ENCODE results near the gene FANCG. TPM values are rescaled to one million over a fixed set of nuclear protein-coding genes. Genes with fewer than 3 reads are reported as not detected.

Gene FANCG
- total RNA-seq, 4 donors from 2014 or later = 11.6 to 23.4 (median 18.8) TPM

- WGBS, 2 donors = 62 to 79% methylated on average over 3 of the region's 3 CpGs
- H3K27ac ChIP-seq = no peak overlapping the region
Observed at GRCh38 chr9:35026671-35027070, 53.1 kb downstream of the FANCG start.

More at GRCh38 chr9:35026671-35027070, 53.1 kb downstream of the FANCG start:
- Histone ChIP-seq H3K4me3 (no peak overlapping the region), H3K4me1 (peaks cover 0 to 7% (median 0%) of the 10 kb centered on the region in 3 donors), H3K27me3 (no peaks in the 10 kb centered on the region), H3K9me3 (no peaks in the 10 kb centered on the region), H3K36me3 (peaks cover 0 to 4% (median 0%) of the 10 kb centered on the region in 3 donors)
- TF ChIP-seq CTCF (IDR thresholded peaks at IDR 0.05) (no peak), POLR2A (IDR thresholded peaks at IDR 0.05) (no peak)
- intact Hi-C loops (cut with DNase I) = no loop called here
- DNase-seq = no peak

Small RNA genes lying within 50 kb of the gene (small RNA-seq; reads per million reads assigned to genes)
- 0 reads per million in 4 donors for gene RN7SL338P

Other genes starting within 250 kb of the FANCG start
- gene PHF24, start 121.7 kb downstream of the FANCG start, total RNA-seq = under 1 TPM in 3 of 4 donors, not detected in 1; 0.09 to 0.57 (median 0.44) TPM
- gene DNAJB5, start 90.2 kb downstream of the FANCG start, total RNA-seq = 10 to 100 TPM in 1 of 4 donors, 1 to 10 TPM in 3; 3.5 to 16.6 (median 6.5) TPM
- gene VCP, start 7.3 kb downstream of the FANCG start, total RNA-seq = 100 to 1,000 TPM; 160 to 254 (median 186) TPM
- gene PIGO, start 16.6 kb upstream of the FANCG start, total RNA-seq = 10 to 100 TPM; 10.9 to 14.1 (median 12.4) TPM
- gene STOML2, start 23.2 kb upstream of the FANCG start, total RNA-seq = 100 to 1,000 TPM in 2 of 4 donors, 10 to 100 TPM in 2; 63.9 to 118 (median 106) TPM
- 10 to 100 TPM; 24.4 to 57.8 (median 32.7) TPM for gene ATOSB, start 35.9 kb upstream of the FANCG start, total RNA-seq
- 10 to 100 TPM; 20.2 to 36.8 (median 29.0) TPM for gene UNC13B, start 82.1 kb upstream of the FANCG start, total RNA-seq

Measured in esophagus squamous epithelium (tissue), 5 donors.